Middle frontal gyrus (tissue), 1 donor: ENCODE measurements around the gene FAM3C.
"Not testable (repeated sequence)": the region's sequence is repeated elsewhere in the genome, so short reads cannot be mapped to it uniquely, and the experiment has no call there.

ENCODE experiments used
- DNase-seq: peaks from one replicate; pipeline ENCODE4 v3.0.0-alpha.2; 2015; ENCODE audit warnings: low spot score; ENCODE audit errors: extremely low spot score

FAM3C gene

DNA sequence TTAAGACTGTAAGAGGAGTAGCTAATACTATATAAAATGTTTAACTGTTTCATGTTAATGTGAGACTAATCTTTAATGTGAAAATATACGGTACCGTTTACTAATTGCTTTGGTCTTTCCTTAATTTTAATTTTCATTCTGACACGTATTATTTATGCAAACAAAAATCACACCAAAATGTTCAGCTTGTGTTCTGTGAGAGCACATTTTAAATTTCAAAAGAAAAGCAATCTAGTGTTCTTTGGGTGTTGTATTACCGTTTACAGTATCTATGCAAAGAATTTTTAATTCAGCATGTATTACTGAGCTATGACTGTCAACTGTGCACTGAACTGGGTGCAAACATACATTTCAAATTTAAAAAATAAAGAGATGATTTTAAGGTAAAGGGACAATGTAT is 65.1 kb downstream of the FAM3C start:
- DNase-seq, result no peak

GRCh38 chr7:121330053-121330833 is 65.9 kb downstream of the FAM3C start:
- no peak for DNase-seq

- DNase-seq, result no peak
Observed at GRCh38 chr7:121329191-121330052, 66.7 kb downstream of the FAM3C start.

- DNase-seq, result no peak
Observed at GRCh38 chr7:121328508-121329190, 67.5 kb downstream of the FAM3C start, which contains the start of gene WNT16. Gene WNT16, plus strand, starts transcription at chr7:121329000. Its CDS starts 293 bp downstream, at chr7:121329293.

DNA sequence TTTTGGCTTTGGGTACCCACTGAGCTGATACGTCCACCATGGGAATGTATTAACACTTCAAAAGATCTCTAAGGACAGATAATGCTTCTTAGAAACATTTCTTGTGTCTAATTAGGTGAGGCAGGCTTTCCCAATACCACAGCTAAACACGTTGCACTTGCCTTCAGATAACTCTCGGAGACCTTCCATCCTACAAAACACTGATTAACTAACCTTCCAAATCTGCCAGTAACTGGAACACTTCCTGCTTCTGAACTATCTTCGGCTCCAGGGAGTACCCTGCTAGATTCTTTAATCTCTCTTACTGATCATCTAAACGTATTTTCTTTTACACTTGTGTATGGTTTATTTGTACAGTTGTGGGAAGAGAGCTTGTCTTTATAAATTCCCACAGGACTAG is 68.4 kb downstream of the FAM3C start:
- no peak for DNase-seq

DNA sequence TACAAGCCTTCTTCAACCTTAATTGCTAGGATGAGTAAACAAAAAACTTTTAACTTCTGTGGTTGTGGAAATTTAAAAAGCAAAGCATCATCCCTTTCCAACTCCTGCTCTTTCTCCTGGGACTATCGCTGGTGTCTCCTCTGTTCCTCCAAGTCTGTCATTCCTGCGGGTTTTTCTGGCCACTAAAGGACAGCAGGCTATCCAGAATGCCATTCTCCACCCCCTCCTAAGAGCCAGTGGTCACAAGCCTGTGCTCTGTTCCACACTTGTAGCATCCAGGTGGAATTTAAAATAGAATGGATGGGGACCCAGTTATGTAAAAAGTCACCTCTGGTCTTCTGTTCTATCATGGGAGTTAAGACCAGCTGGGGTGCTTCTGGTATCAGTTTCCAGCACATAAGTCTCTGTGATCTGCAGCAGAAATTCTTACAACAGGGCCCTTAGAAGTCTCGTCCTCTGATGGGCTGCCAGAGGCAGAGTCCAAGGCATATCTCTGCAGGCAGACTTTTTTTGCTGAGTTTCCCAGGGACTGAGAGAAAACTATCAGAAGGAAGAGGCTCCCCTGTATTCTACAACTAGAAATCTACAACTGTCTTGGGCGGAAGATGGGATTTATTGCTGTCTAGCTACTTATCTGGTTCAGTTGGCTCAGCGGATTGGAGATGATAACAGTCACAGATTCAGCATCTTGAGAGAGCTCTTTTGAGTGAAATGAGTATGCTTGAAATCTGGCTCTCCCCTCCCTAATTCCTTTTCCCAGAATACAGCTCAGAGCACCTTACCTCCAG is 72.4 kb downstream of the FAM3C start:
- DNase-seq, result no peak

DNA sequence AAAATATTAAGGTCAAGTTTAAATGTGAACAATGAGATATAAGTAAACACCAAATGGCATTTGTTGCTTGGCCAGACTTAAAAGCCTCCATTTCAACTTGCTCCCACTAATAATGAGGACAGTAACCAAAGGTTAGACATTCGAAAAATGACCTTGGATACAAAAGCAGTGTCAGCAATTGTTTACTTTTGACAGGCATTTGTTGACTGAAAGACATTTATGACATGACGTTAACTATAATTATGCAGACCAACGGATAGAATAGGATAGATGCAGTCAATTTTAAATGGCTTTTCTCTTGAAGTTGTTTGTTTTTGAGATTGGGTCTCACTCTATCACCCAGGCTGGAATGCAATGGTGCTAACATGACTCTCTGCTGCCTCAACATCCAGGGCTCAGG is 73.6 kb downstream of the FAM3C start:
- DNase-seq, result no peak

- DNase-seq, result not testable (repeated sequence)
Observed at GRCh38 chr7:121315170-121315569, 80.9 kb downstream of the FAM3C start.

DNA sequence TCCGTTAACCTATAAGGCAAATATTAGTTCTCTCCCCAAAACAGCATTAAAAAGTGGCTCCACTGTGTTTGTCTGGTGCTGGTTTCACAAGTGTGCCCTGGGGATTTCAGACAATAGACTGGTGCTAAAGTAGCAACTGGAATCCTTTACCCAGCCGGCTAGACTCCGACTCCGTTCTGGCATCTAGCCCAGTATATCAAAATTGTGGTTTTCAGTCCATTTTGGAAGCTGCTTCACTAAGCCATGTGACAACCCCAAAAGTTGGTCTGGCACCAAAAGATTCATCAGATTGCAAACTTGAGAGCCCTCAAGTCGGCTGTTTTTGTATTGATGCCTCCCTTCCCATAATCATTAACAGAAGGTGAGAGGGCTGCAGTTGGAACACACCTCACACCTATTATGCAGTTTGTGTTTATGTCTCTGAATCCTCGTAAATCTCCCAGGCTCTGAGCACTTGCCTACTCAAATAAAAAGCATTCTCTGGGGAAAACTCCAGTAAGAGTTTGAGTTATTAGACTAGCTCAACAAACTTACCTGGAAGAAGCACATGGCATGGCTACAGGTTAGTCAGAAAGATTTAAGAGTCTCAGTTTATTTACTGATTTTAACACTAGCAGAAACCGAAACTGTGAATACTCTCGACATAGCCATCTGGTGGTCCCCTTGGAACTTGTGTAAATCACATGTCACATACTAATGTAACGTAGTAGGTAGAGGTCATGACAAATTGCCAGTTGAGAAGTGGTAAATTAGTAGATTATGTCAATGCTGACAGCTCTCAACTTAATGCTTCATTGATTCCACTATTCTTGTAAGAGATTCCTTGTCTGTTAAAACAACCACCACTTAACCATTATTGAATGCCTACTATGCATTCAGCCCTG is 82.1 kb downstream of the FAM3C start:
- no peak for DNase-seq

- DNase-seq, result no peak
Observed at GRCh38 chr7:121313220-121313792, 82.8 kb downstream of the FAM3C start.

- DNase-seq, result no peak
Observed at GRCh38 chr7:121307021-121307574, 89.0 kb downstream of the FAM3C start.

DNA sequence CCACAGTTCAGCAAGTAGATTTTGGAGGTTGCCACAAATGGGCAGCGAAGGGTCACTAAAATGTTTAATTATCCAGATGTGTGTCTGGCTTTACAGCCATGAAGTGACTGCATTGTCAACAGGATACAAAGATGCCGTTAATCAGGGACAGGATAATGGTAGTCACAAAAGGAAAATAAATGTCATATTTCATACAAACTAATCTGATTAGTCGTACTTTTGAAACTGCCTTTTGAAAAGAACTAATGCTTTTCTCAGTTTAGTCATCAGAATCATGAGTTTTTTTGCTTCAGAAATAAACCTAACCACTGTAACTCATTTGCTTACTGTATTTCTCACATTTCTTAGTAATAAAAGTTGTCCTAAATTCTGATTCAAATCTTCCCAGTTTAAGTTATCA is 89.5 kb downstream of the FAM3C start:
- no peak for DNase-seq

- no peak for DNase-seq
Observed at GRCh38 chr7:121305109-121305508, 91.0 kb downstream of the FAM3C start.

DNA sequence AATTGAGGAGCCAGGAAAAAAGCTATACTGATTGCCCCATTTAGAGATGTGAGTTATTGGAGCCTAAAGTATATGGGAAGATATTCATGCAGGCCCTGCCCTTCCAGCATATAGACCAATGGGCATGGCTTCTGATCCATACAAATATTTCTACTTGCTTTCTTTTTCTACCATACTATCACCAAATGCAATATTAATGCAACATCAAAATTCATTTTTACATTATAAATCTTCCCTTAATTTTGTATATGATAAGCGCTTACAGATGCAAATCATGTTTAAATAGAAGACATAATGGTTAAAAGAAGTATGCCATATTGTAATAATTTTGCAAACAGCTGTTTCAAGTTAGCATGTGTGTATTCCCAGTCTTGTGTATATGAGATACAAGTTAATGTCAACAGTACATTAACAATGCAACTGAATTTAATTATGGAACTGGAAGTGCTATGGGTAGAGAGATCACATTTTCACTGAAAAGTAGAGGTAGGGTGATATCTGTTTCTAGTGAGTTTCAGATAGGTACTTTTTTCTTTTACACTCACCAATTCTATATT is 91.9 kb downstream of the FAM3C start:
- no peak for DNase-seq

DNA sequence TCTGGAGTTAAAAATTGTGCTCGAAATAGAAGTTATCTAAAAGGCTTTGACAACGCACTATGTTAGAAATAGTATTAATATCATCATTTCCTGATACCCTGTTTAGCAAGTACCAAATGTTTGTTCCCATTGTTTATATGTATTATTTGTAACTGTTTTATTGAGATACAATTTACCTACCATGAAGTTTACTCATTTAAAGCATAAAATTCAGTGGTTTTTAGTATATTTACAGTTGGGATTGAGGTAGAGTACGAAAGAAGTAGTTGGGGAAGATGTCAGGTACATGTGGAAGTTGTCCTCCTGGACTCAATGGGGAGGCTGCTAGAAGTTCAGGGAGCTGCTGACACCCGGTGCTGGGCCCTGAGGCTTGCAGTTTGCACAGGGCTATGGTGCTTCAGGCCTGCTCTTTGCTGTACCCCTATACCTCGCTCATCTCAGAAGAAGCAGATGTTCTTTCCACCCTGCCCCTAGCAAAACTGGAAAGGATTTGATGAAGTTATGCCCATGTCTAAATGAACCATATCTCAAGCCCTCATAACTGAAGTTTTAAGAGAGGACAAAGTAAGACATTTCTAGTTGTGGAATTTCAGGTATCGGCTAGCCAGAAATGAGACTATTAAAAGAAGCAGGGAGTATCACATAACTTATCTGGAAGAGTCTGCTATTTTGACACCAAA is 92.5 kb downstream of the FAM3C start:
- no peak for DNase-seq

DNA sequence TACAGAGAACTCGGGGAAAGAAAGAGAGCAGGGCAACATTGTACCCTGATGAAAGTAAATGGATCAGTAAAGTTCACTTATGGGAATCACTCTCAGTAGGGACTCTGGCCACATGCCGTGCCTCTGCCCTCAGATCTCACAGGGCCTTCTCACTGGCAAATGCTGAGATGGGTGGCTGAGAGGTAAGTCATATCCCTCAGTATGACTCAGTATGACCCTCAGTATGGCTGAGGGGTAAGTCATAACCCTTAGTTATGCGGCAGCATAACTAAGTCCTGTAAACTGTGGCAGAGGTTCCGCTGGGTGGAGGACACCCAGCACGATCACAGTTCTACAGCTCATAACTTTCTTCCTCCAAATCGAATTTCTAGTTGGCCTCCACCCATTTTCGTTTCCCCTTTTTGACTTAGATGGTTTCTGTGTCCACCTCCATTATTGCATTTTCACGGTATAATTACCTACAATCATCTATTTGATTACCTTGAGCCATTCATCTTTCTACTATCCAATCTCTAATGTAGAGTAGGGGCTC is 93.8 kb downstream of the FAM3C start:
- no peak for DNase-seq

DNA sequence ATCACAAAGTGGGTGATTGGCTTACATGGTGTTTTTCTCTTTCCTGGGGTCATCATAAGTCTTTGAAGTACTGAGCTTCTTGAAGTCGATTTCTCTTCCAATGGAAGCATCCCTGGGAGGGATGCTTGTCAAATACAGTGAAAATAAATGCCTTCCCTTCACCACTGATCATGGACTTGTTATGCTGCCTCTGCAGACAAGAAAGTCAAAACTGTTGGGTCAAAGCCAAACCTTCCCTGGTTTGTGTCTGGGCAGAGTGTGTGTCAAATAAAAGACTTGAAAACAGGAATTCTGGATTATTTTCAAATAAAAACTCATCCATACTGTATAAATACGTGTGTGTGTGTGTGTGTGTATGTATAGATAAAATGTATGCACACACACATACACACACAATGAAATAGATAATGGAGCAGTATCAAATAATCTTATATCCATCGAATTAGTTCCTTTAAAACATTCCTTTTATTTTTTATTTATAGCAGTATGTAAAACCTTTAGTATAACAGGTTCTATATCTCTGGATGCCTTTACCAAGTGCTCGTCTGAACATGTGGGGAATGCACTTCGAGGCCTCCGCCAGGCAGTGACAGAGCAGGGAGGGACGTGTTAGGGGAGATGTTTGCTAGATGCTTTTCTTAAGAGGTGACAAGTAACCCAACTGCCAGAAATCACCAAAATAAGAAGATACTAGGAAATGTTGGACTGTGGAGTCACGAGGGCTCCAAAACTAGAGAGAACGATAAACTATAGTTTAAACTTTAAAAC is 94.5 kb downstream of the FAM3C start:
- DNase-seq, result no peak
